Diencephalon (tissue), 1 donor: ENCODE results near the gene SHISAL1. TPM values are rescaled to one million over a fixed set of nuclear protein-coding genes. Genes with fewer than 3 reads are reported as not detected.

Experiments
- total RNA-seq: library from RNA; depleted of rRNA; stranded (reverse); fragments of >200 nt; gene quantifications from one replicate; pipeline ENCODE4 v1.2.3, GENCODE V29; 2014

Gene SHISAL1
- total RNA-seq, result 43.8 TPM

DNA sequence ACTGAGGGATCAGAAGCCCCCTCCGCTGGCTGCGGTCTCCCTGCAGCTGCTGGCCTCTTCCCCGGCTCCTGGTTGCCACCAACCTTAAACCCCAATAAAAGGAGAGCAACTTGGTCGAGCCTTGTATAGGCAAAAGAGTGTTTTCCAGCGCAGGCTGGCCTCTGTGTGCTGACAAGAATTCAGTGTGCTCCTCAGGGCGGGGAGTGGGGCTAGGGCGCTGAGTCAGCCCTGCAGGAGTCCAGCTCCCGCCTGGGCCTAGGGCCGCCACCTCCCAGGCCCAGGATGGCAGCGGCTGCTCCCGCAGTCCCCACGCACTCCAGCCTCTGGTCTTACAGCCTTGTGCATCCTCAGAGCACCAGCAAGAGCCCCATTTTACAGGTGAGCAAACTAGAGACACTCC lies at the start of gene SHISAL1:
Gene SHISAL1 (minus strand): TSS at position 186 of the 400 bp plus-strand sequence. CDS start 12,006 bp downstream, outside the sequence.

Other genes with a start within 250 kb of the SHISAL1 start
- gene PARVG, start 132.0 kb downstream of the SHISAL1 start, total RNA-seq, result 1.4 TPM
- gene RTL6, start 185.3 kb upstream of the SHISAL1 start, total RNA-seq, result 66.4 TPM